Astrocyte (in vitro differentiated cells and primary cell): ENCODE results near the gene HSPB2. TPM values are rescaled to one million over a fixed set of nuclear protein-coding genes. Genes with fewer than 3 reads are reported as not detected.
A peak's percentile ranks its signal among the peaks of the same experiment; 100 is the strongest.

Experiments used
- DNase-seq: peaks from one replicate; pipeline ENCODE4 v3.0.0-alpha.2; 2010; ENCODE audit warnings: low read depth
- FAIRE-seq: peaks from 2 replicates; lab custom pipeline; 2011; peaks lifted over from hg19 to GRCh38; lab: Jason Lieb, UNC
- H2AFZ ChIP-seq: 2 replicates; pipeline ENCODE4 v1.6.0; 2012; ENCODE audit warnings: low read depth, low read length, inconsistent platforms
- H3K27ac ChIP-seq: 2 replicates; pipeline ENCODE4 v1.5.1; 2011; ENCODE audit warnings: low read depth, low read length, inconsistent platforms
- H3K27me3 ChIP-seq: 2 replicates; pipeline ENCODE4 v1.6.0; 2011; ENCODE audit warnings: low read length, inconsistent platforms; ENCODE audit not compliant: insufficient read depth
- H3K36me3 ChIP-seq: 2 replicates; pipeline ENCODE4 v1.5.1; 2011; ENCODE audit warnings: low read length, inconsistent platforms; ENCODE audit not compliant: insufficient read depth
- H3K4me1 ChIP-seq: 2 replicates; pipeline ENCODE4 v1.5.1; 2011; ENCODE audit warnings: low read length, inconsistent platforms; ENCODE audit not compliant: insufficient read depth
- H3K4me2 ChIP-seq: 2 replicates; pipeline ENCODE4 v1.6.0; 2012; ENCODE audit warnings: low read length, inconsistent platforms
- H3K4me3 ChIP-seq: 2 replicates; pipeline ENCODE4 v1.5.1; 2011; ENCODE audit warnings: low read depth, mild to moderate bottlenecking, low read length, inconsistent platforms; ENCODE audit not compliant: insufficient read depth
- H3K79me2 ChIP-seq: 2 replicates; pipeline ENCODE4 v1.6.0; 2012; ENCODE audit warnings: mild to moderate bottlenecking, low read length, inconsistent platforms; ENCODE audit not compliant: insufficient read depth
- H3K9ac ChIP-seq: 2 replicates; pipeline ENCODE4 v1.6.0; 2012; ENCODE audit warnings: mild to moderate bottlenecking, low read length, inconsistent platforms
- H3K9me3 ChIP-seq: 2 replicates; pipeline ENCODE4 v1.5.1; 2012; ENCODE audit warnings: low read depth, mild to moderate bottlenecking, low read length, inconsistent platforms; ENCODE audit not compliant: insufficient read depth
- H4K20me1 ChIP-seq: 2 replicates; pipeline ENCODE4 v1.6.0; 2012; ENCODE audit warnings: low read length, inconsistent platforms; ENCODE audit not compliant: insufficient read depth
- H3K27ac Mint-ChIP-seq: one replicate; pipeline ENCODE4 v1.8.0; 2021; ENCODE audit warnings: mild to moderate bottlenecking, mixed read lengths; ENCODE audit not compliant: unreplicated experiment
- H3K27me3 Mint-ChIP-seq: one replicate; pipeline ENCODE4 v1.8.0; 2021; ENCODE audit warnings: low read depth, mixed read lengths; ENCODE audit not compliant: unreplicated experiment
- H3K36me3 Mint-ChIP-seq: one replicate; pipeline ENCODE4 v1.8.0; 2021; ENCODE audit warnings: low read depth, mixed read lengths; ENCODE audit not compliant: unreplicated experiment
- H3K4me1 Mint-ChIP-seq: one replicate; pipeline ENCODE4 v1.8.0; 2021; ENCODE audit warnings: low read depth, mixed read lengths; ENCODE audit not compliant: unreplicated experiment
- H3K4me3 Mint-ChIP-seq: one replicate; pipeline ENCODE4 v1.8.0; 2021; ENCODE audit warnings: mild to moderate bottlenecking, moderate library complexity, mixed read lengths; ENCODE audit not compliant: unreplicated experiment
- H3K9me3 Mint-ChIP-seq: one replicate; pipeline ENCODE4 v1.8.0; 2021; ENCODE audit warnings: mild to moderate bottlenecking, mixed read lengths; ENCODE audit not compliant: unreplicated experiment
- CTCF ChIP-seq: IDR thresholded peaks from 2 replicates; pipeline ENCODE4 v1.5.1; 2011; ENCODE audit warnings: low read depth, mild to moderate bottlenecking, inconsistent platforms, low read length, moderate library complexity; ENCODE audit not compliant: insufficient read depth
- EZH2 ChIP-seq: IDR thresholded peaks from 2 replicates; pipeline ENCODE4 v1.6.1; 2012; ENCODE audit warnings: mild to moderate bottlenecking, low read length, inconsistent platforms; ENCODE audit not compliant: insufficient read depth
- total RNA-seq: library from RNA; stranded (reverse); gene quantifications from 2 replicates; pipeline ENCODE4 v1.2.1, GENCODE V29; 2021

Gene HSPB2
- total RNA-seq, 1 donor from 2014 or later: not detected

DNA sequence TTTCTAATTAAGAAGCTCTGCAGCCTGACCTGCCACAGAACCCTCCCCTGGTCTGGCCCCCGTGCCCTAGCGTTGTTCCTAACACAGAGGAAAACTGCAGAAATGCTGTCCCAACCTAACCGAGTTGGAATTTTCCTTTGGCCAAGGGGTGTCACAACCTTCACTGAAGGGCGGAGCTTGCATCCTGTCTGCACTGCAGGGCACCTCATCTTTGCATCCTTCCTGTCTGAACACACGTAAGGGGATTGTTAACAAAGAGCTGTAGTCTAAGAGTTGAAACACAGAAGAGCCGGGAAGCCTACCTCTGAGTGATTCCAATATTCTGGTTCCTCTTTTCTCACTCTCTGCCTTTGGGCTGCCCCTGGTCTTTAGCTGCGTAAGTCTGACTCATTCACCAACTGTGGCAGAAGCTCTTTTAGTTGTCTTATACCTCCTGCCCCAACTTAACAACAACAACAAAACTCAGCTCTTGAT, 26.2 kb downstream of the HSPB2 start:
- peak overlapping the region; percentile 61 for H3K27ac ChIP-seq
- no peak for TF ChIP-seq EZH2
- TF ChIP-seq CTCF: no peak
- no peaks in the 10 kb centered on the region for H3K36me3 Mint-ChIP-seq
- H3K27ac Mint-ChIP-seq: peak overlapping the region; percentile 73
- H3K4me3 Mint-ChIP-seq: peak overlapping the region; percentile 72
- H3K9ac ChIP-seq: peak overlapping the region; percentile 77
- FAIRE-seq: no peak
- H3K79me2 ChIP-seq: peaks cover 18% of the 10 kb centered on the region
- H3K9me3 ChIP-seq: no peaks in the 10 kb centered on the region
- peak overlapping the region; percentile 11 for H2AFZ ChIP-seq
- H3K9me3 Mint-ChIP-seq: no peaks in the 10 kb centered on the region
- no peaks in the 10 kb centered on the region for H3K27me3 Mint-ChIP-seq
- peaks cover 45% of the 10 kb centered on the region for H3K4me1 ChIP-seq
- H3K4me3 ChIP-seq: peak overlapping the region; percentile 72
- H4K20me1 ChIP-seq: no peaks in the 10 kb centered on the region
- no peaks in the 10 kb centered on the region for H3K36me3 ChIP-seq
- peak overlapping the region; percentile 91 for H3K4me2 ChIP-seq
- DNase-seq: peak; percentile 55
- peaks cover 42% of the 10 kb centered on the region for H3K4me1 Mint-ChIP-seq
- H3K27me3 ChIP-seq: no peaks in the 10 kb centered on the region

- Histone ChIP-seq H2AFZ (no peak overlapping the region), H3K27ac (peak overlapping the region; percentile 61), H3K79me2 (peaks cover 18% of the 10 kb centered on the region), H4K20me1 (no peaks in the 10 kb centered on the region), H3K9ac (peak overlapping the region; percentile 53), H3K36me3 (no peaks in the 10 kb centered on the region), H3K4me2 (peak overlapping the region; percentile 91), H3K27me3 (no peaks in the 10 kb centered on the region), H3K4me1 (peaks cover 56% of the 10 kb centered on the region), H3K9me3 (no peaks in the 10 kb centered on the region), H3K4me3 (no peak overlapping the region)
- peak overlapping the region; percentile 68 for H3K27ac Mint-ChIP-seq
- peaks cover 53% of the 10 kb centered on the region for H3K4me1 Mint-ChIP-seq
- DNase-seq: peak; percentile 95
- H3K36me3 Mint-ChIP-seq: no peaks in the 10 kb centered on the region
- peak overlapping the region; percentile 22 for H3K4me3 Mint-ChIP-seq
- TF ChIP-seq CTCF (no peak), EZH2 (no peak)
- FAIRE-seq: no peak
- no peaks in the 10 kb centered on the region for H3K27me3 Mint-ChIP-seq
- no peaks in the 10 kb centered on the region for H3K9me3 Mint-ChIP-seq
These were observed 27.5 kb downstream of the HSPB2 start for GRCh38 chr11:111939836-111940604.

DNA sequence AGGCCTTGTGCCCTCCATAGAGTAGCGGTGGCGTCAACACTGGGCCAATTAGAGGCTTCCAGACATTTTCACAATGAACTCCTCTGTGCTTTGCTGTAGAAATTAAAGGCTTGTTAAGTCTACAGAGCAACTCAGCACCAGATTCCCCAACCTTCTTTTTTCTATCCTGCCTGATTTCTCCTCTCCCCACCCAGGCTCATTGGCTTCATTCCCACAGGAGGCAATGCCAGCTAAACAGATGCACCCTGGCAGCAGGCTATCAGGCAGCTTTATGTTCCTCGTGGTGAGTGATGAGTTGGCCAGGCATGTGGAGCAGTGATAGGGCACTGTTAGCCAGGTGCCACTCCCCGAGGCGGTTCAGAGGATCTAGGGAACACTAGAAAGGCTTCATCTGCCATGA, 29.4 kb downstream of the HSPB2 start:
- Histone ChIP-seq H3K27me3 (no peaks in the 10 kb centered on the region), H3K4me2 (peak overlapping the region; percentile 12), H3K4me3 (no peak overlapping the region), H3K36me3 (no peaks in the 10 kb centered on the region), H4K20me1 (no peaks in the 10 kb centered on the region), H3K27ac (no peak overlapping the region), H2AFZ (peak overlapping the region; percentile 6), H3K9ac (no peak overlapping the region), H3K9me3 (no peaks in the 10 kb centered on the region), H3K79me2 (peaks cover 18% of the 10 kb centered on the region), H3K4me1 (peaks cover 49% of the 10 kb centered on the region)
- FAIRE-seq: no peak
- H3K27me3 Mint-ChIP-seq: no peaks in the 10 kb centered on the region
- no peaks in the 10 kb centered on the region for H3K36me3 Mint-ChIP-seq
- no peak for DNase-seq
- H3K4me3 Mint-ChIP-seq: no peak overlapping the region
- no peak overlapping the region for H3K27ac Mint-ChIP-seq
- TF ChIP-seq EZH2 (no peak), CTCF (no peak)
- peaks cover 42% of the 10 kb centered on the region for H3K4me1 Mint-ChIP-seq
- no peaks in the 10 kb centered on the region for H3K9me3 Mint-ChIP-seq
